PFSK-1 (cell line): Measurements from ENCODE around the gene TRMT61A.

Experiments
- FOXP2 ChIP-seq: optimal IDR thresholded peaks from 2 replicates; pipeline ENCODE3; 2011; ENCODE audit warnings: borderline replicate concordance, control low read depth, inconsistent platforms; ENCODE audit not compliant: insufficient read depth; ENCODE audit errors: extremely low read length, extremely low read depth
- POLR2AphosphoS5 ChIP-seq: IDR thresholded peaks from 2 replicates; pipeline ENCODE4 v1.6.1; 2012; ENCODE audit warnings: low read depth, mild to moderate bottlenecking, control low read depth, low read length, moderate library complexity
- SIN3A ChIP-seq: IDR thresholded peaks from 2 replicates; pipeline ENCODE4 v1.6.1; 2012; ENCODE audit warnings: mild to moderate bottlenecking, low read length, moderate library complexity, borderline replicate concordance; ENCODE audit not compliant: insufficient read depth
- TAF1 ChIP-seq: IDR thresholded peaks from 2 replicates; pipeline ENCODE4 v1.6.1; 2012; ENCODE audit warnings: low read length, control low read depth, borderline replicate concordance; ENCODE audit not compliant: insufficient read depth
- TF ChIP-seq, protein P1 (sequence below), 2 experiments: IDR thresholded peaks; 2 replicates each; pipeline versions ENCODE4 v1.6.1 to v1.8.0; 2011 to 2012; ENCODE audit warnings: low read depth in 2 of 2, low read length in 2 of 2, control low read depth in 1 of 2, inconsistent platforms in 1 of 2, mild to moderate bottlenecking in 1 of 2, moderate library complexity in 1 of 2; ENCODE audit not compliant: insufficient read depth in 1 of 2

The TRMT61A gene

DNA sequence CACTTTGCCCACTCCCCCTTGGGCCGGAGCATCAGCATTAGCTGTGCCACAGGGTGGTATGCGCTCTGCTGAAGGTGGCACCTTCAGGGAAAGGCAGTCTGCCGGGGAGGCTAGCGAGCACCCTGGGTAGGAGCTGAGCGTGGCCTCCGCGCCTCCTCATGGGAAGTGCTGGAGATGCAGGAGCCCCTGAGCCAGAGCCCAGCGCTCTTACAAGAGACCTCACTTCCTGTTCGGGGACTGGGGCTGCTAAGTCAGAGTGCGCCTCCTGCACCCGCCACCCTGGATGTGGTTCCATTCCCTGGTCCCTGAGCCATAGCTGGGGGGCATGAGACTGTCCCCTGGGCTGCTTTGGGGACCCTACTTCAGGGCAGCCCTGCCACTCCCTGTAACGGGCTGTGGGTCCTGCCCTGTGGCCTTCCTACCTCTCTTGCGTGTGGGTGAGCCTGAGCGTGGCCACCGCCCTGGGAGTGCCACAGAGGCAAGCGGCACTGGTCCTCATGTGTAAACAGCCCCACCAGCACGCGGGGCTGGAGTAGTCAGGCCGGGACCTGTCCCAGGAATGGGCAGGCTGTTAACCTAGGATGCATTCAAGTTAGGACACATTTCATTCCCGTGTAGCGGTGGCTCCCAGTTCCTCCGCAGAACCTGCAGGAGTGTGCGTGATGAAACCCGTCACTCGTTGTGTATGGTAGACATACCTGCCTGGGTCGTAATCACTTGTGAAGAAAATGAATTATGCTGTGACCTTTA lies 53.1 kb downstream of the TRMT61A start:
- TF ChIP-seq, protein P1, sequence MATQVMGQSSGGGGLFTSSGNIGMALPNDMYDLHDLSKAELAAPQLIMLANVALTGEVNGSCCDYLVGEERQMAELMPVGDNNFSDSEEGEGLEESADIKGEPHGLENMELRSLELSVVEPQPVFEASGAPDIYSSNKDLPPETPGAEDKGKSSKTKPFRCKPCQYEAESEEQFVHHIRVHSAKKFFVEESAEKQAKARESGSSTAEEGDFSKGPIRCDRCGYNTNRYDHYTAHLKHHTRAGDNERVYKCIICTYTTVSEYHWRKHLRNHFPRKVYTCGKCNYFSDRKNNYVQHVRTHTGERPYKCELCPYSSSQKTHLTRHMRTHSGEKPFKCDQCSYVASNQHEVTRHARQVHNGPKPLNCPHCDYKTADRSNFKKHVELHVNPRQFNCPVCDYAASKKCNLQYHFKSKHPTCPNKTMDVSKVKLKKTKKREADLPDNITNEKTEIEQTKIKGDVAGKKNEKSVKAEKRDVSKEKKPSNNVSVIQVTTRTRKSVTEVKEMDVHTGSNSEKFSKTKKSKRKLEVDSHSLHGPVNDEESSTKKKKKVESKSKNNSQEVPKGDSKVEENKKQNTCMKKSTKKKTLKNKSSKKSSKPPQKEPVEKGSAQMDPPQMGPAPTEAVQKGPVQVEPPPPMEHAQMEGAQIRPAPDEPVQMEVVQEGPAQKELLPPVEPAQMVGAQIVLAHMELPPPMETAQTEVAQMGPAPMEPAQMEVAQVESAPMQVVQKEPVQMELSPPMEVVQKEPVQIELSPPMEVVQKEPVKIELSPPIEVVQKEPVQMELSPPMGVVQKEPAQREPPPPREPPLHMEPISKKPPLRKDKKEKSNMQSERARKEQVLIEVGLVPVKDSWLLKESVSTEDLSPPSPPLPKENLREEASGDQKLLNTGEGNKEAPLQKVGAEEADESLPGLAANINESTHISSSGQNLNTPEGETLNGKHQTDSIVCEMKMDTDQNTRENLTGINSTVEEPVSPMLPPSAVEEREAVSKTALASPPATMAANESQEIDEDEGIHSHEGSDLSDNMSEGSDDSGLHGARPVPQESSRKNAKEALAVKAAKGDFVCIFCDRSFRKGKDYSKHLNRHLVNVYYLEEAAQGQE (IDR thresholded peaks at IDR 0.05; ENCODE audit: insufficient read depth in 1 of 2, low read depth in 2 of 2, low read length in 2 of 2), result no peak
- TF ChIP-seq FOXP2 (no peak), SIN3A (no peak), TAF1 (no peak), POLR2AphosphoS5 (no peak)

DNA sequence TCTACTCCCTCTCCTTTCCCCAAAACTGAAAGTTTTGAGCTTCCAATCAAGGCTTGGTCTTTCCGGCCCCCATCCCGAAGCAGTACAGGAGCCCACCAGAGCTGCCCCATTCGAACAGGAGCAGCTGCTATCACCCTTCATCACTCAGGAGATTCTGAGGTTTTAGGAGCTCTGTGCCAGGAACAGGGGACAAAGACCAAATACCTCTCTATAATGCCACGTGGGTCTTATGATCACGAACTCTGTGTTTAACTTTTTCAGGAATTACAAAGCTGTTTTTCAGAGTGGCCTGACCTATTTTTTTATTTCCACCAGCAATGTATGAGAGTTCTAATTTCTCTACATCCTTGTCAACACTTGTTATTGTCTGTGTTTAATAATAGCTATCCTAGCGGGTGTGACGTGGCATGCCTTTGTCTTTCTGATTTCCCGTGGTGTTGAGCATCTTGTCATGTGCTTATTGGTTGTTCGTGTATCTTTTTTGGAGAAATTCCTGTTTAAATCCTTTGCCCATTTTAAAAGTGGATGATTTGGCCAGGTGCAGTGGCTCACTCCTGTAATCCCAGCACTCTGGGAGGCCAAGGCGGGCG lies 55.4 kb downstream of the TRMT61A start:
- TF ChIP-seq, protein P1 (IDR thresholded peaks at IDR 0.05; ENCODE audit: insufficient read depth in 1 of 2, low read depth in 2 of 2, low read length in 2 of 2), result no peak
- TF ChIP-seq FOXP2, result no peak
- TF ChIP-seq TAF1, result no peak
- TF ChIP-seq SIN3A, result no peak
- no peak for TF ChIP-seq POLR2AphosphoS5
